ENCODE data around the gene INTS15. TPM values are rescaled to one million over a fixed set of nuclear protein-coding genes. Genes with fewer than 3 reads are reported as not detected.
"Not testable (repeated sequence)": the region's sequence is repeated elsewhere in the genome, so short reads cannot be mapped to it uniquely, and the experiment has no call there.

INTS15 gene
- polyA plus RNA-seq (ENCODE audit: insufficient read length): 28.7 TPM

- DNase-seq: peak; percentile 93
These were observed at the start of gene INTS15 for GRCh38 chr7:6589829-6590644. Gene INTS15 (plus strand): TSS chr7:6590021. CDS start chr7:6590284, 263 bp downstream.

DNA sequence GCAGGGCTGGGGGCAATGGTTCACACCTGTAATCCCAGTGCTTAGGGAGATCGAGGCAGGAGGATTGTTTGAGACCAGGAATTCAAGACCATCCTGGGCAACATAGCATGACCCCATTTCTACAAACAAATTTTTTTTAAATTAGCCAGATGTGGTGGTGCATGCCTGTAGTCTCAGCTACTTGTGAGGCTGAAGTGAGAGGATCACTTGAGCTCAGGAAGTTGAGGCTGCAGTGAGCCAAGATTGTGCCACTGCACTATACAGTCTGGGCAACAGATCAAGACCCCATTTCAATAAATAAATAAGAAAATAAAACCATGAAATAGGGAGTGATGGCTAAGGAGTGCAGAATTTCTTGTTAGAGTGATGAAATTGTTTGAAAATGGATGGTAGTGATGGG is 47.5 kb upstream of the INTS15 start:
- DNase-seq: no peak

GRCh38 chr7:6545398-6546126 is 44.3 kb upstream of the INTS15 start:
- DNase-seq: no peak

GRCh38 chr7:6546498-6547251 is 43.1 kb upstream of the INTS15 start:
- DNase-seq: no peak

DNA sequence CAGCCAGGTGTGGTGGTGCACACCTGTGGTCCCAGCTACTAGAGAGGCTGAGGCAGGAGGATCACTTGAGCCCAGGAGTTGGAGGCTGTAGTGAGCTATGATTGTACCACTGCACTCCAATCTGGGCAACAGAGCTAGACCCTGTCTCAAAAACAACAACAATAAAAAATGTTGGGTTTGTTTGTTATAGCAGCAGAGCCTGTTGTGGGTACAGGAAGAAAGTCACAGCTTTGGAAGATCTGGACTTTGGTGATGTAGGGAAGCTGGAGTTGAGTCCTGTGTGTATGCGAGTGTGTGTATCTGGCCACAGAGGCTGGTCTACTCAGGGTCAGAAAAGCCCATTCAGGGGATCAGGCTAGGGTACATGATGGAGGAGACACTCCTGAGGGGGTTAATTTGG is 42.4 kb upstream of the INTS15 start:
- DNase-seq: no peak

DNA sequence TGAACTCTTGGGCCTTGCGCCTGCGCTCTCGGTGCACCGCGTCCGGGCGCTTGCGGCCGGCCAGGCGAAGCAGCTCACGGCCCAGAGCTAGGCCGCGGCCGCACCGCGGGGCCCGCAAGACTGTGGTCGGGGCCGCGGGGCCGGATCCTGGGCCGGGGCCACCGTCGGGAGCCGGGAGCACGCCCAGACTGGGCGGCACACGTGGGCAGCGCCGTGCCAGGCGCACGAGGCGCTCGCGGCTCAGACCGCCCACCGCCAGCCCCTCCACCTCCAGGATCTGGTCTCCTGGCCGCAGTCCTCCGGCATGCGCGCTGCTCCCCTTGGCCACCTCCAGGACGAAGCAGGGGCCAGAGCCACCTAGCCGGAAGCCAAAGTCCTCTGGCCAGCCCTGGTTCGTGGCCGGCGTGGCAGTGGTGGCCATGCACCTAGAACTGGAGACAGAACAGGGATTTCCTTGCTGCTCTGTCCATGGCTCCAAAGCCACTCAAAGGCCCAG is 38.8 kb upstream of the INTS15 start, which contains the start of gene GRID2IP:
TSS of gene GRID2IP (minus strand) at position 446 of the 496 bp plus-strand sequence. CDS start at position 421, 25 bp downstream.
- DNase-seq: no peak

- no peak for DNase-seq
These were observed 36.3 kb upstream of the INTS15 start for GRCh38 chr7:6553448-6554044.

DNA sequence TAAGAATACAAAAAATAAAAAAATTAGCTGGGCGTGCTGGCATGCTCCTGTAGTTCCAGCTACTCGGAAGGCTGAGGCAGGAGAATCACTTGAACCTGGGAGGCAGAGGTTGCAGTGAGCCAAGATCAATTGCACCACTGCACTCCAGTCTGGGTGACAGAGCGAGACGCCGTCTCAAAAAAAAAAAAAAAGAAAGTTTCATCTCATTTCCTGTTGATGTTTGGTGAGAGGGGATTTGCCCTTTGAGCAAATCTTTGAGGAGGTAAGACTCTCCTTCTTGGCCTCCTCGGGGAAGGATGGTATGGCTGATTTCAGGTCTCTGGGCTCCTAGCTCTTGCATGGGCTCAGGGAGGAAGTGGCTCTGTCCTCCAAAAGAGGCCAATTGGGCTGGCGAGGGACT is 35.0 kb upstream of the INTS15 start:
- DNase-seq: no peak

DNA sequence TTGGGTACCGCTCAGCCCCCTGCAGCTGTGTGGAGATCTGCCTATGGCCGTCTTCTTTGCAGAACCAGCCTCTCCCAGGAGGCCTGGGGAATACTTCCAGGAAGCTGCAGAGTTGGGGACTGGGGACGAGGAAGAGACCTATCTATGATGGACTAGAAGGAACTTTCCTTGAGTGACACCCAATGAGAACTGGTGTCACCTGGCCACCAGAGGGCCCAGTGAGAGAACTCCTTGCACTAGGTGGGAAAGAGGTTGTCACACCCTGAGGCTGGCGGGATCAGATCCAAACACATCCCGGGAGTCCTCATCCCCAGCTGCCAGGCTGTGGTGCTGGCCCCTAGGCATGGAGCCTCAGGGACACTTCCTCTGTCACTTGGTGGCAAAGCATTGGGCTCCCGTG is 33.6 kb upstream of the INTS15 start:
- no peak for DNase-seq

GRCh38 chr7:6558837-6559236 is 31.0 kb upstream of the INTS15 start:
- no peak for DNase-seq

DNA sequence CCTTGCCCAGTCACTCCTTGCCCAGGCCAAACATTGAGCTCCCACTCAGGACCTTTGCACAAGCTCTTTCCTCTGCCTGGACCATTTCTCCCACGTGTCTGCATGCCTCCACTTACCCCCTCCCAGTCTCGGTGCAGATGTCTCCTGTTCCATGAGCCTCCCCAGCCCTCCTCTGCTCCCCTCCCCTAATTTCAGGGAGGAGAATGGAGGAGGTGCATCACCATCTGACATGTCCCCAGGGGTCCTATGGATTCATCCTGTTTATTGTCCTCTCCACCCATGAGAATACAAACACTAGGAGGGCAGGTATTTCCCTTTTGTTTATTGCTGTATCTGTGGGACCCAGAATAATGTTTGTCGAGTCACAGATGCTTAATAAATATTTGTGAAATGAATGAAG is 29.9 kb upstream of the INTS15 start:
- no peak for DNase-seq

DNA sequence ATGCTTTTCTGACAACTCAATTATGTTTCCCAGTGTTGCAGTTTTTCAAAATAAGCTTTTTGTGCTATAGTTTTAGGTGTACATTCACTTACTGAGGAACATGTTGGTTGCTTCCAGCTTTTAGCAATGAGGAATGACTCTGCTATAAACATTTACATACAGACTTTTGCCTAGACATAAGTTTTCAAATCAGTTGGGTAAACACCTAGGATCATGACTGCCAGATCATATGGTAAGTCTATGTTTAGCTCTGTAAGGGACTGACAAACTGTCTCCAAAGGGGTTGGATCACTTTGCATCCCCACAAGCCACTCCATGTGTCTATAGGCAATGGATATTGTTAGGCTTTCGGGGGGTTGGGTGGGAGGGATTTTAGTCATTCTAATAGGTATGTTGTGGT is 27.7 kb upstream of the INTS15 start:
- DNase-seq: no peak

DNA sequence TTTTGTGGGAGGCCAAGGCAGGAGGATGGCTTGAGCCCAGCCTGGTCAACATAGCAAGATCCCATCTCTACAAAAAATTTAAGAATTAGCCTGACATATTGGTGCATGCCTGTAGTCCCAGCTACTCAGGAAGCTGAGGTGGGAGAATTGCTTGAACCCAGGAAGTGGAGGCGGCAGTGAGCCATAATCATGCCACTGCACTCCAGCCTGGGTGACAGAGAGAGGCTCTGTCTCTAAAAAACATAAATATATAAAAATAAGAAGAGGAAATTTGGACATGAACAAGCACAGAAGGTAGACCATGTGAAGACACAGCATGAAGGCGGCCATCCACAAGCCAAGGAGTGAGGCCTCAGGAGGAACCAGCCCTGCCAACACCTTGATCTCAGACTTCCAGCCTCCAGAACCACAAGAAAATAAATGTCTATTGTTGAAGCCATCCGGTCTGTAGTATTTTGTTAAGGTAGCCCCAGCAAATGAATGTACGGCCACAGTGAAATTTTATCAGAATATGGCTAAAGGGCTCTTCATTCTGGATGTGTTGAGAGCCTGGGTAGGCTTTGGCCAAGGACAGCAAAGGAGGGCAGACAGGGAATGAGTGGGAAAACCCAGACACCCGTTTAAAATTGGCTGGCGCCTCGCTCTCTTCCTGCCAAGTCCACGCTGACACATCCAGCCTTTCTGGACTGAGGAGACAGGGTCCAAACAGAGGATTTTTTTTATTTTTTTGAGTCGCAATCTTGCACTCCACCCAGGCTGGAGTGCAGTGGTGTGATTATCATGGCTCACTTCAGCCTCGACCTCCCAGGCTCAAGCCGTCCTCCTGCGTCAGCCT is 25.7 kb upstream of the INTS15 start:
- no peak for DNase-seq

DNA sequence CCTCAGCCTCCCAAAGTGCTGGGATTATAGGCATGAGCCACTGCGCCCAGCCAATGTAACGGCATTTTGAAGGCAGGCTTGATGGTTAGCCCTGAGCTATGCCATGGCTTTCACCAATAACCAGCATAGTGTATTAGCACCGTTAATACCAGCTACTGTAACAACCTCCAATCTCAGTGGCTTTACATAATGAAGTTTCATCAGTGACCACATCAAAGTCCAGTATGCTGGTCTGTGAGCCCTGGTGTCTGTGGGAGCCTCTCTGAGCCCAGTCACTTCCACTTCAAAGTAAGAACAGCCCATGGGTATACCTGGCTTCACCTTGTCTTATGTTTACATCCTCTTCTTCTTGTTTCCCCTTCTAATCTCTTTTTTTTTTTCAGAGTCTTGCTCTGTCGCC is 24.2 kb upstream of the INTS15 start:
- DNase-seq: no peak

GRCh38 chr7:6567886-6568285 is 21.9 kb upstream of the INTS15 start:
- DNase-seq: no peak

DNA sequence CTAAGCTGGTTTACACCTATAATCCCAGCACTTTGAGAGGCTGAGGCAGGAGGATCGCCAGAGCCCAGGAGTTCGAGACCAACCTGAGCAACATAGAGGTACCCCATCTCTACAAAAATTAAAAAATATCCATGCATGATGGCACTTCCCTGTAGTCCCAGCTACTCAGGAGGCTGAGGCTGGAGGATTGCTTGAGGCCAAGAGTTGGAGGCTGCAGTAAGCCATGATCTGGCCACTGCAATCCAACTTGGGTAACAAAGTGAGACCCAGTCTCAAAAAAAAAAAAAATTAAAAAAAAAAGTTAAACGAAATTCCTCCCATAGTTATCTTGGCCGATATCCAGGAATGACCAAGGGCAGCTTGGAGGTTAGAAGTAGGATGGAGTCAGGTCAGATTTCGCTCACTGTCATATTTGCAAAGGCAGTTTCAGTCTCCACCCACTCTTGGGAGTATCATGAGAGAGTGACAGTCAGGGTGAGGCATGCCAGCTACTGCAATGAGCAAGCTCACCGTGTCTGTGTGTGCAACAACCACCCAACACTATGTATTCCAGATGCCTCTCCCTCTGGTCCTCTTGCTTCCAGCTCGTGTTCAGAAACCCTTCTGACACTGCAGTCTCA is 18.6 kb upstream of the INTS15 start:
- no peak for DNase-seq

DNA sequence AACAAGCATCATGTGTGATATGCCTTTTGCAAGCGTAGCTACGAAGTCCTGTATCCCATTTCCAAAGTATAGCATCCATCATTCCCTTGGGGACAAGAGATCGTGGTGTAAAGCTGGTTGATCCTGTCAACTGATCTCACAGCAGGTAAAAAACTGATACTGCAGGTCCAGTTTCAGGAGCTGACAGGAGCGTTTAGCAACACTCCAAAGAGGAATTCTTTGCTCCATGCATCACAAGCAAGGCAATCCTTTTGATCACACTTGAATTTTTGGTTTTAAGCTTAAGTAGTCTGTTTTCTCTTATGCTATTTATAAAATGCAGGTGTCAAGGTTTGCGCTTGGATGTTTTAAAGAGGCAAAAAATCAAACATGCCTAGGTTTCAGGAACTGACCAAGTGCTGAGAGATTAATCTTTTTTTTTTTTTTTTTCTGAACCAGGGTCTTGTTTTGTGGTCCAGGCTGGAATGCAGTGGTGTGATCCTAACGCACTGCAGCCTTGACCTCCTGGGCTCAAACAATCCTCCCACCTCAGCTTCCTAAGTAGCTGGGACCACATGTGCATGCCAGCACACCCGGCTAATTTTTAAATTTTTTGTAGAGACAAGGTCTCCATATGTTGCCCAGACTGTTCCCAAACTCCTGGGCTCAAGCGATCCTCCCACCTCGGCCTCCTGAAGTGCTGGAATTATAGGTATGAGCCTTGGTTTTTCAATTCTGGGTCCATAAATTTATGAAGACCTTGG is 14.4 kb upstream of the INTS15 start:
- no peak for DNase-seq

GRCh38 chr7:6576024-6576866 is 13.6 kb upstream of the INTS15 start:
- DNase-seq: no peak

GRCh38 chr7:6576867-6577368 is 12.9 kb upstream of the INTS15 start:
- DNase-seq: not testable (repeated sequence)

Data from hindlimb muscle (tissue), 1 donor.